Measurements from ENCODE around the gene FOSL2. TPM values are rescaled to one million over a fixed set of nuclear protein-coding genes. Genes with fewer than 3 reads are reported as not detected.

Gene FOSL2
- polyA plus RNA-seq, 1 donor (not counting 4 experiments of a cell fraction or from before 2014, with no cell fraction given): 24.1 TPM

DNA sequence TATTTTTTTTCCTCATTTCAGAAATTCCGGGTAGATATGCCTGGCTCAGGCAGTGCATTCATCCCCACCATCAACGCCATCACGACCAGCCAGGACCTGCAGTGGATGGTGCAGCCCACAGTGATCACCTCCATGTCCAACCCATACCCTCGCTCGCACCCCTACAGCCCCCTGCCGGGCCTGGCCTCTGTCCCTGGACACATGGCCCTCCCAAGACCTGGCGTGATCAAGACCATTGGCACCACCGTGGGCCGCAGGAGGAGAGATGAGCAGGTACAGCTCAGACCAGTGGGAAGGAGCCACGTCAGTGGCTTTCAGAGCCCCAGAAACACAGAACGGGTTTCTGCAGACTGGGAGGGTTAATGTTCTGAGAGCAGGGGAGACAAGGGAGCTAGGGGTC, 11.4 kb downstream of the FOSL2 start:
- Histone ChIP-seq H3K4me3 (ENCODE audit: control insufficient read depth in 2 of 3, extremely low read depth in 1 of 3, insufficient read depth in 2 of 3, low read depth in 1 of 3, low read length in 3 of 3) (no peak overlapping the region), H4K20me1 (ENCODE audit: control insufficient read depth, extremely low read depth, insufficient read depth, low read length) (peaks cover 16% of the 10 kb centered on the region), H3K27ac (ENCODE audit: control insufficient read depth, insufficient read depth, low read length) (no peak overlapping the region), H2AFZ (ENCODE audit: control insufficient read depth, low read length) (no peak overlapping the region), H3K4me1 (ENCODE audit: control insufficient read depth, extremely low read depth, insufficient read depth, low read length) (peaks cover 56% of the 10 kb centered on the region), H3K27me3 (ENCODE audit: control insufficient read depth, extremely low read depth, insufficient read depth, low read length) (no peaks in the 10 kb centered on the region), H3K36me3 (ENCODE audit: control insufficient read depth in 2 of 2, extremely low read depth in 1 of 2, insufficient read depth in 2 of 2, low read length in 2 of 2) (peaks cover 31 to 74% of the 10 kb centered on the region in 2 experiments), H3K79me2 (ENCODE audit: control insufficient read depth, insufficient read depth, low read length) (peaks cover 62% of the 10 kb centered on the region), H3K9ac (ENCODE audit: control insufficient read depth, extremely low read depth, insufficient read depth, low read length) (no peak overlapping the region), H3K9me1 (ENCODE audit: control insufficient read depth, extremely low read depth, insufficient read depth, low read length) (peaks cover 8% of the 10 kb centered on the region), H3K4me2 (ENCODE audit: control insufficient read depth, extremely low read depth, insufficient read depth, low read depth, low read length) (no peak overlapping the region), H3K9me3 (ENCODE audit: control insufficient read depth, low read depth, low read length) (no peaks in the 10 kb centered on the region)
- no peak for DNase-seq (ENCODE audit: low read depth, low spot score)
- dilution Hi-C loops (cut with MboI; ENCODE audit: extremely low pct_ligation_motif_present, low sequenced_read_pairs): no loop called here
- no peak for FAIRE-seq
- TF ChIP-seq CTCF (optimal IDR thresholded peaks at IDR 0.05 in 1 of 3, IDR thresholded peaks at IDR 0.05 in 1 of 3, conservative IDR thresholded peaks at IDR 0.05 in 1 of 3; ENCODE audit: extremely low read depth in 1 of 3, insufficient read depth in 2 of 3, low read length in 3 of 3): no peak
- TF ChIP-seq EZH2 (IDR thresholded peaks at IDR 0.05; ENCODE audit: low read length): no peak

GRCh38 chr2:28405537-28405936, 12.9 kb downstream of the FOSL2 start:
- no peak overlapping the region for H3K27ac ChIP-seq (ENCODE audit: control insufficient read depth, insufficient read depth, low read length)
- DNase-seq (ENCODE audit: low read depth, low spot score) (no peak), FAIRE-seq (no peak)
- H3K36me3 ChIP-seq (ENCODE audit: control insufficient read depth in 2 of 2, extremely low read depth in 1 of 2, insufficient read depth in 2 of 2, low read length in 2 of 2): peaks cover 39 to 73% of the 10 kb centered on the region in 2 experiments
- H3K79me2 ChIP-seq (ENCODE audit: control insufficient read depth, insufficient read depth, low read length): peaks cover 52% of the 10 kb centered on the region
- H3K9ac ChIP-seq (ENCODE audit: control insufficient read depth, extremely low read depth, insufficient read depth, low read length): no peak overlapping the region
- no peak overlapping the region for H3K4me2 ChIP-seq (ENCODE audit: control insufficient read depth, extremely low read depth, insufficient read depth, low read depth, low read length)
- no peaks in the 10 kb centered on the region for H3K27me3 ChIP-seq (ENCODE audit: control insufficient read depth, extremely low read depth, insufficient read depth, low read length)
- H3K4me3 ChIP-seq (ENCODE audit: control insufficient read depth in 2 of 3, extremely low read depth in 1 of 3, insufficient read depth in 2 of 3, low read depth in 1 of 3, low read length in 3 of 3): no peak overlapping the region
- H2AFZ ChIP-seq (ENCODE audit: control insufficient read depth, low read length): no peak overlapping the region
- peaks cover 47% of the 10 kb centered on the region for H3K4me1 ChIP-seq (ENCODE audit: control insufficient read depth, extremely low read depth, insufficient read depth, low read length)
- no peaks in the 10 kb centered on the region for H3K9me3 ChIP-seq (ENCODE audit: control insufficient read depth, low read depth, low read length)
- TF ChIP-seq CTCF (optimal IDR thresholded peaks at IDR 0.05 in 1 of 3, IDR thresholded peaks at IDR 0.05 in 1 of 3, conservative IDR thresholded peaks at IDR 0.05 in 1 of 3; ENCODE audit: extremely low read depth in 1 of 3, insufficient read depth in 2 of 3, low read length in 3 of 3) (no peak), EZH2 (IDR thresholded peaks at IDR 0.05; ENCODE audit: low read length) (no peak)
- H4K20me1 ChIP-seq (ENCODE audit: control insufficient read depth, extremely low read depth, insufficient read depth, low read length): peaks cover 16% of the 10 kb centered on the region
- dilution Hi-C loops (cut with MboI; ENCODE audit: extremely low pct_ligation_motif_present, low sequenced_read_pairs): no loop called here
- peaks cover 9% of the 10 kb centered on the region for H3K9me1 ChIP-seq (ENCODE audit: control insufficient read depth, extremely low read depth, insufficient read depth, low read length)
